ENCODE results near the gene MRTFB.

DNA sequence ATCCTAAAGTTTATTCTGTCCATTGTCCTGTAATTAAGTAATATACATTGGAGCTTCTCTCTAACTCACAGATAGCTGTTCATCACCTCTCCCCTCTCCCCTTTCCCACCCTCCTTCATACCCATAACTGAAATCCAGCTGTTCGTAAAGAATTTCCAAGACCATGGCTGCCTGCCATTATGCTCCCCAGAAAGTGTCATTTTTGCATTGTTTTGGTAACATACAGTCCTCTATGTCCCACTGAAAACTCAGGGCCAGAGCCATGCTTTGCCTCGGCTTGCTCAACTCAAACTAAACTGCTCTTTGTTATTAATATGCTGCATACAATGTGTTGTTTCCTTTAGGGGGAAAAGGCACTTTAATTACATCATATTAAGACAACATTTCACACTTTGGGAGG, 132.0 kb downstream of the MRTFB start:
- TF ChIP-seq REXO4 (CRISPR knock-in tag; IDR thresholded peaks at IDR 0.05; ENCODE audit: borderline replicate concordance), result no peak
- no peak for TF ChIP-seq ZNF567 (CRISPR knock-in tag; IDR thresholded peaks at IDR 0.05; ENCODE audit: borderline replicate concordance)
- no peak for TF ChIP-seq CTCF (CRISPR knock-in tag; IDR thresholded peaks at IDR 0.05)
- no peak for TF ChIP-seq RFX3 (CRISPR knock-in tag; IDR thresholded peaks at IDR 0.05)
- no peak for TF ChIP-seq MYC (CRISPR knock-in tag; IDR thresholded peaks at IDR 0.05; ENCODE audit: borderline replicate concordance)
- TF ChIP-seq ZNF331 (CRISPR knock-in tag; IDR thresholded peaks at IDR 0.05), result no peak
- TF ChIP-seq ZFP37 (CRISPR knock-in tag; IDR thresholded peaks at IDR 0.05; ENCODE audit: borderline replicate concordance), result no peak
- TF ChIP-seq ZNF549 (CRISPR knock-in tag; IDR thresholded peaks at IDR 0.05), result no peak

Data from HepG2 (cell line).